Testis (tissue), 3 donors: ENCODE measurements around the gene NOTO. TPM values are rescaled to one million over a fixed set of nuclear protein-coding genes. Genes with fewer than 3 reads are reported as not detected.

Source experiments
- DNase-seq: peaks from one replicate; pipeline ENCODE4 v3.0.0-alpha.2; 2019
- H3K27ac ChIP-seq, 2 donors: fragments of 200-600 bp; sonication (generic); one replicate each; pipeline ENCODE4 v1.5.1; 2019
- H3K27me3 ChIP-seq: fragments of 200-600 bp; sonication (generic); one replicate; pipeline ENCODE4 v1.5.1; 2019
- H3K36me3 ChIP-seq: fragments of 200-600 bp; sonication (generic); one replicate; pipeline ENCODE4 v1.5.1; 2017; ENCODE audit warnings: low read depth; ENCODE audit errors: missing control alignments
- H3K4me1 ChIP-seq: fragments of 200-600 bp; sonication (generic); one replicate; pipeline ENCODE4 v1.5.1; 2019
- H3K4me3 ChIP-seq, 2 donors: fragments of 200-600 bp; sonication (generic); one replicate each; pipeline ENCODE4 v1.5.1; 2017 to 2019
- H3K9me3 ChIP-seq: fragments of 200-600 bp; sonication (generic); one replicate; pipeline ENCODE4 v1.5.1; 2017
- POLR2A ChIP-seq: fragments of 450-650 bp; IDR thresholded peaks from one replicate; pipeline ENCODE4 v1.6.1; 2017; ENCODE audit warnings: antibody characterized with exemption, mild to moderate bottlenecking, moderate library complexity
- whole genome bisulfite sequencing, 2 donors: methylation state at CpG; one replicate each; pipeline ENCODE4 v1.1.5; 2018; 5-methylcytosine and 5-hydroxymethylcytosine counted together
- intact Hi-C: fragments of 100-400 bp; cut with DNase I; formaldehyde crosslinking; loops from one replicate; pipeline ENCODE4 v1.15.1; 2023; ENCODE audit warnings: low total_unique reads
- polyA plus RNA-seq: library from polyadenylated mRNA; stranded (reverse); fragments of 350-450 nt; fragmentation: Illumina TruSeq; extraction: RNeasy Lipid Tissue Mini Kit (QIAGEN cat#74804); gene quantifications from one replicate; pipeline ENCODE4 v1.2.3, GENCODE V29; 2014; ENCODE audit warnings: low read depth, low replicate concordance; ENCODE audit not compliant: insufficient read depth
- total RNA-seq, 2 donors: library from RNA; depleted of rRNA; stranded (reverse); fragments of >200 nt; gene quantifications; one replicate each; pipeline ENCODE4 v1.2.3, GENCODE V29; 2016
- TF ChIP-seq, protein P1 (sequence below), 3 experiments: fragments of 450-650 bp in 2 of 3; fragments of 200-600 bp in 1 of 3; sonication (generic) in 1 of 3; IDR thresholded peaks; one replicate each; pipeline ENCODE4 v1.5.1; 2016 to 2019; ENCODE audit warnings: antibody characterized with exemption in 3 of 3, mild to moderate bottlenecking in 2 of 3, moderate library complexity in 1 of 3

The NOTO gene
- total and polyA plus RNA-seq, 3 donors from 2014 or later = 0.37 to 0.63 TPM; not detected in 1

GRCh38 chr2:73250872-73251846, 48.8 kb downstream of the NOTO start:
- Histone ChIP-seq H3K4me3 (no peak overlapping the region), H3K4me1 (peaks cover 9% of the 10 kb centered on the region), H3K27me3 (no peaks in the 10 kb centered on the region), H3K9me3 (no peaks in the 10 kb centered on the region), H3K36me3 (no peaks in the 10 kb centered on the region), H3K27ac (no peak overlapping the region)
- TF ChIP-seq, protein P1, sequence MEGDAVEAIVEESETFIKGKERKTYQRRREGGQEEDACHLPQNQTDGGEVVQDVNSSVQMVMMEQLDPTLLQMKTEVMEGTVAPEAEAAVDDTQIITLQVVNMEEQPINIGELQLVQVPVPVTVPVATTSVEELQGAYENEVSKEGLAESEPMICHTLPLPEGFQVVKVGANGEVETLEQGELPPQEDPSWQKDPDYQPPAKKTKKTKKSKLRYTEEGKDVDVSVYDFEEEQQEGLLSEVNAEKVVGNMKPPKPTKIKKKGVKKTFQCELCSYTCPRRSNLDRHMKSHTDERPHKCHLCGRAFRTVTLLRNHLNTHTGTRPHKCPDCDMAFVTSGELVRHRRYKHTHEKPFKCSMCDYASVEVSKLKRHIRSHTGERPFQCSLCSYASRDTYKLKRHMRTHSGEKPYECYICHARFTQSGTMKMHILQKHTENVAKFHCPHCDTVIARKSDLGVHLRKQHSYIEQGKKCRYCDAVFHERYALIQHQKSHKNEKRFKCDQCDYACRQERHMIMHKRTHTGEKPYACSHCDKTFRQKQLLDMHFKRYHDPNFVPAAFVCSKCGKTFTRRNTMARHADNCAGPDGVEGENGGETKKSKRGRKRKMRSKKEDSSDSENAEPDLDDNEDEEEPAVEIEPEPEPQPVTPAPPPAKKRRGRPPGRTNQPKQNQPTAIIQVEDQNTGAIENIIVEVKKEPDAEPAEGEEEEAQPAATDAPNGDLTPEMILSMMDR (IDR thresholded peaks at IDR 0.05) = no peak
- TF ChIP-seq POLR2A = no peak
- DNase-seq = no peak
- WGBS, 2 donors = 67 to 72% methylated on average over 15 to 17 of the region's 17 CpGs
- intact Hi-C loops = no loop called here

GRCh38 chr2:73252238-73253027, 50.1 kb downstream of the NOTO start:
- intact Hi-C loops = no loop called here
- no peak overlapping the region for H3K4me3 ChIP-seq
- no peak overlapping the region for H3K27ac ChIP-seq
- no peaks in the 10 kb centered on the region for H3K9me3 ChIP-seq
- WGBS, 2 donors = 85 to 89% methylated on average over 17 of the region's 17 CpGs
- no peaks in the 10 kb centered on the region for H3K36me3 ChIP-seq
- peaks cover 9% of the 10 kb centered on the region for H3K4me1 ChIP-seq
- TF ChIP-seq POLR2A = no peak
- TF ChIP-seq, protein P1 (IDR thresholded peaks at IDR 0.05) = no peak
- no peaks in the 10 kb centered on the region for H3K27me3 ChIP-seq
- DNase-seq = no peak

GRCh38 chr2:73253400-73253799, 51.0 kb downstream of the NOTO start:
- 56 to 67% methylated on average over 2 of the region's 2 CpGs for WGBS, 2 donors
- Histone ChIP-seq H3K9me3 (no peaks in the 10 kb centered on the region), H3K27me3 (no peaks in the 10 kb centered on the region), H3K4me1 (peaks cover 9% of the 10 kb centered on the region), H3K36me3 (no peaks in the 10 kb centered on the region), H3K27ac (no peak overlapping the region), H3K4me3 (no peak overlapping the region)
- DNase-seq = no peak
- no peak for TF ChIP-seq POLR2A
- TF ChIP-seq, protein P1 (IDR thresholded peaks at IDR 0.05) = no peak
- intact Hi-C loops = no loop called here

DNA sequence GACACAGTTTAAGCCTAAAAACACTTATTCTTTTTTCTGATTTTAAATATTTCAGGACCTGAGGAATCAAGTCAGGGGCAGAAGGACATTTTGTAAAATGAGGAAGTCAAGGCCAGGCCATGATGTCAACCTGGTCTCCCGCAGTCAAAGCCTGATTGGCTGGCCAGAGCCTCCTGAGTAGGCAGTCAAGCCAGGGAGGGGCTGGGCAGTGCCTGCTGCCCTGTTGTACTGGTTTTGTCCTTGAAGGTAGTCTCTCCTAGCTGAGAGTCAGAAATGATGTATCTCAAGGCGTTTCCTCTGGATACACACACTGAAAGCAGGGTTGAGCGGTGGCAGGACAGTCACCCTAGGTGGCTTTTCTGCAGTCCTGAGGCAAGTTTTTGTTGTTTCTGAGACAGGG, 51.5 kb downstream of the NOTO start:
- TF ChIP-seq, protein P1 (IDR thresholded peaks at IDR 0.05) = no peak
- TF ChIP-seq POLR2A = no peak
- 65 to 88% methylated on average over 3 of the region's 3 CpGs for WGBS, 2 donors
- no peak for DNase-seq
- Histone ChIP-seq H3K27me3 (no peaks in the 10 kb centered on the region), H3K27ac (no peak overlapping the region), H3K4me3 (no peak overlapping the region), H3K4me1 (peaks cover 9% of the 10 kb centered on the region), H3K9me3 (no peaks in the 10 kb centered on the region), H3K36me3 (no peaks in the 10 kb centered on the region)
- intact Hi-C loops = no loop called here
